OCI-LY3 (cell line): ENCODE data around the gene MAFG.

Experiments
- EZH2phosphoT487 ChIP-seq: fragments of 200-600 bp; shearing (Covaris generic); IDR thresholded peaks from 2 replicates; pipeline ENCODE4 v1.6.1; 2018; ENCODE audit warnings: antibody characterized with exemption, mixed run types, low read depth
- TF ChIP-seq, protein P1 (sequence below): fragments of 200-600, 300-600 bp; sonication (generic); IDR thresholded peaks from 2 replicates; pipeline ENCODE4 v1.5.1; 2014; ENCODE audit warnings: antibody characterized with exemption, low read length, low read depth

DNA sequence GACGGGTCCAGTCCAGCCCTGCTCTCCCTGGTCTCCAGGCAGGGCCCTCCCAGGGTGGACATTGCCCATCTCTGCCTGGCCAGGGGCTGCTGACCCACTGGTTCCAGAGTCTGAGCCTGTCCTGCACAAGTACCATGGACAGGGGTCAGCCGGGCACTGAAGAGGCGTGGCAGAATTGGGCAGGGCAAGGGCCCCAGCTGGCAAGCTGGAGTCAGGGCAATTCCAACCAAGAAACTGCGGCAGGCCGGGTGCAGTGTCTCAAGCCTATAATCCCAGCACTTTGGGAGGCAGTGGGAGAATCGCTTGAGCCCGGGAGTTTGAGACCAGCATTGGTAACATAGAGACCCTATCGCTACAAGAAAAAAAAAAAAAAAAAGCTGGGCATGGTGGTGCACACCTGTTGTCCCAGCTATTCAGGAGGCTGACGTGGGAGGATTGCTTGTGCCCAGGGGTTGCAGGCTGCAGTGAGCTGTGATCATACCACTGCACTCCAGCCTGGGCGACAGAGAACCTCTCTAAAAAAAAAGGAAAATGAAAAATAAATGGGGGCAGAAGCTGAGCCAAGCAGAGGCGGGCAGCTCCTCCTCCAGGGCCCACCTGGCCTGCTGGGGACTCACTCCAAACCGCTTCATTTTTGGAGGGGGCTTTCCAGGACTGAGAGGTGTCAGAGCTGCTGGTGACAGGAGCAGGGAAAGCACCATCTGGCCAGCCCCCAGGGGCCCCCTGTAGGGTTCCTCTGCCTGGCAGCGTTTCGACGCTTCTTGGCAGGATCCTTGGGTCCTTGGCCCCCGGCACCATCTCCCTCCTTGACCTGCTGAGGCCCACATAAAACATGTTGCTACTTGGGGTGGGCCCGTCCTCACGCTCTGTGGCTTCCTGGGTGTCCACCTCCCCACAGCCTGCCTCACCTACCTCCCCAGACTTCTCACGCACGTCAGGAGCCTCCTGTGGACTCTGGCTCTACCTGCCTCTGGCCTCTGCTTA lies 2.9 kb upstream of the MAFG start:
- TF ChIP-seq, protein P1, sequence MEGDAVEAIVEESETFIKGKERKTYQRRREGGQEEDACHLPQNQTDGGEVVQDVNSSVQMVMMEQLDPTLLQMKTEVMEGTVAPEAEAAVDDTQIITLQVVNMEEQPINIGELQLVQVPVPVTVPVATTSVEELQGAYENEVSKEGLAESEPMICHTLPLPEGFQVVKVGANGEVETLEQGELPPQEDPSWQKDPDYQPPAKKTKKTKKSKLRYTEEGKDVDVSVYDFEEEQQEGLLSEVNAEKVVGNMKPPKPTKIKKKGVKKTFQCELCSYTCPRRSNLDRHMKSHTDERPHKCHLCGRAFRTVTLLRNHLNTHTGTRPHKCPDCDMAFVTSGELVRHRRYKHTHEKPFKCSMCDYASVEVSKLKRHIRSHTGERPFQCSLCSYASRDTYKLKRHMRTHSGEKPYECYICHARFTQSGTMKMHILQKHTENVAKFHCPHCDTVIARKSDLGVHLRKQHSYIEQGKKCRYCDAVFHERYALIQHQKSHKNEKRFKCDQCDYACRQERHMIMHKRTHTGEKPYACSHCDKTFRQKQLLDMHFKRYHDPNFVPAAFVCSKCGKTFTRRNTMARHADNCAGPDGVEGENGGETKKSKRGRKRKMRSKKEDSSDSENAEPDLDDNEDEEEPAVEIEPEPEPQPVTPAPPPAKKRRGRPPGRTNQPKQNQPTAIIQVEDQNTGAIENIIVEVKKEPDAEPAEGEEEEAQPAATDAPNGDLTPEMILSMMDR: no peak
- TF ChIP-seq EZH2phosphoT487: no peak
